ENCODE results near the gene RERE. TPM values are rescaled to one million over a fixed set of nuclear protein-coding genes. Genes with fewer than 3 reads are reported as not detected.

The RERE gene
- total and polyA plus RNA-seq, 2 donors (not counting 3 experiments of a cell fraction or from before 2014, with no cell fraction given), result 14.1 to 113 TPM

DNA sequence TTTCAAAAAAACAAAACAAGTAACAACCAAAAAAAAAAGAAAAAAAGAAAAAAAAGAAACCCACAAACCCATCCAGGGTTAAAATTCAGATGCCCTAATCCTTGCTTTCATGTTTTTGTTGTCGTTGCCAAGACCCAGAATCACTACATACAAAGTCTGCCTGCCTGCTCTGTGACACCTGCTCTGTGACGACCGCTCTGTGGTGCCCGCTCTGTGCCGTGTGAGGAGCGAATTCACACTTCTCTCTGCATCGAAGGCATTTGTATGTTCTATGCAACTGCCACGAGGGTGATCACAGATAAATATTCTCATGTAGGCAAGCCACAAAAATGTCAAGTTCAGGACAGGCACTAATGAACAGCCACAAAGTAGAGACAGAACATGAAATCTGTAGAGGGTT is 321.0 kb downstream of the RERE start:
- ChIA-PET CTCF (no interaction called here), POLR2A (no interaction called here)
- Histone ChIP-seq H2AFZ (ENCODE audit: low read depth, low read length) (no peak overlapping the region), H3K79me2 (ENCODE audit: control insufficient read depth, insufficient read depth, low read length) (no peaks in the 10 kb centered on the region), H3K9ac (replicated peaks; ENCODE audit: extremely low read depth, insufficient read depth, low read length) (no peak overlapping the region), H3K27ac (ENCODE audit: insufficient read depth, low read depth, low read length) (no peak overlapping the region), H3K27me3 (ENCODE audit: control insufficient read depth in 2 of 2, insufficient read depth in 2 of 2, low read length in 2 of 2) (no peaks in the 10 kb centered on the region), H3K4me1 (ENCODE audit: control insufficient read depth, extremely low read depth, insufficient read depth, low read length) (peaks cover 12% of the 10 kb centered on the region), H3K9me1 (replicated peaks; ENCODE audit: control insufficient read depth, extremely low read depth, insufficient read depth, low read length) (no peaks in the 10 kb centered on the region), H3K36me3 (ENCODE audit: control insufficient read depth in 2 of 2, extremely low read depth in 1 of 2, insufficient read depth in 2 of 2, low read length in 2 of 2) (peaks cover 4 to 10% of the 10 kb centered on the region in 2 experiments), H3K9me3 (replicated peaks; ENCODE audit: control insufficient read depth, insufficient read depth, low read length) (no peaks in the 10 kb centered on the region), H4K20me1 (replicated peaks; ENCODE audit: control insufficient read depth, extremely low read depth, insufficient read depth, low read length) (no peaks in the 10 kb centered on the region), H3K4me2 (ENCODE audit: insufficient read depth, low read length) (no peak overlapping the region), H3K4me3 (replicated peaks in 1 of 3; ENCODE audit: insufficient read depth in 1 of 3, low read depth in 1 of 3, low read length in 3 of 3) (no peak overlapping the region)
- TF ChIP-seq EZH2 (IDR thresholded peaks at IDR 0.05; ENCODE audit: borderline replicate concordance, low read depth, low read length, severe bottlenecking), result no peak
- no peak for TF ChIP-seq CTCF (IDR thresholded peaks at IDR 0.05; ENCODE audit: extremely low read depth in 1 of 2, insufficient read depth in 1 of 2, low read depth in 1 of 2, low read length in 2 of 2)
- no peak for TF ChIP-seq JUN (IDR thresholded peaks at IDR 0.05; ENCODE audit: borderline replicate concordance, insufficient read depth, insufficient read length, low read depth)
- TF ChIP-seq MYC (IDR thresholded peaks at IDR 0.05; ENCODE audit: low read depth, low read length), result no peak
- TF ChIP-seq, protein P1, sequence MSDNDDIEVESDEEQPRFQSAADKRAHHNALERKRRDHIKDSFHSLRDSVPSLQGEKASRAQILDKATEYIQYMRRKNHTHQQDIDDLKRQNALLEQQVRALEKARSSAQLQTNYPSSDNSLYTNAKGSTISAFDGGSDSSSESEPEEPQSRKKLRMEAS (IDR thresholded peaks at IDR 0.05; ENCODE audit: insufficient read depth, insufficient read length), result no peak
- no peak for TF ChIP-seq POLR2A (IDR thresholded peaks at IDR 0.05; ENCODE audit: low read depth, low read length)
- no peak for TF ChIP-seq FOS (IDR thresholded peaks at IDR 0.05; ENCODE audit: borderline replicate concordance, insufficient read depth, low read length)
- no peak for TF ChIP-seq GATA2 (IDR thresholded peaks at IDR 0.05; ENCODE audit: insufficient read depth, insufficient read length, low read depth, low read length)
- FAIRE-seq (no peak), DNase-seq (ENCODE audit: low read depth, low spot score) (no peak)
- dilution Hi-C loops (cut with MboI; ENCODE audit: extremely low pct_ligation_motif_present, low sequenced_read_pairs), result no loop called here
- intact Hi-C loops (cut with micrococcal nuclease), result no loop called here
- BruUV-seq (replicated peaks), result no TSS peak
